ENCODE measurements around the gene CFAP77.

Gene CFAP77

DNA sequence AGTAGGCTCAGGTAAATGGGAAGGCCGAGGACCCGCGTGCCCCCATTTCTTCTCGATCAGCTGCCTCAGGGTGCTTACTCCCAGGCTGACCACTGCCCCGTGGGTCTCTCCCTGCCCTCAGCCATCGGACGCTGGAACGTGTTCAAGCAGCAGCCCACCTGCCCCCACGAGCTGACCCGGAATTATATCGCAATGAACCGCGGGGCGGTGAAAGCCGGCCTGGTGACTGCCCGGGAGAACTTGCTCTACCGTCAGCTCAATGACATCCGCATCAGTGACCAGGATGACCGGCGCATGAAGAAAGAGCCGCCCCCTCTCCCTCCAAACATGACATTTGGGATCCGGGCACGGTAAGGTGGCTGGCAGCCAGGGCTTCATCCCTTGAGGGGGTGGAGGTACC, 89.2 kb downstream of the CFAP77 start:
- no peaks in the 10 kb centered on the region for H3K36me3 ChIP-seq (ENCODE audit: control insufficient read depth, insufficient read depth, low read length)
- peaks cover 3% of the 10 kb centered on the region for H3K4me1 ChIP-seq (ENCODE audit: control insufficient read depth, insufficient read depth, low read length)
- H3K27me3 ChIP-seq (ENCODE audit: control insufficient read depth, insufficient read depth, low read length) = no peaks in the 10 kb centered on the region
- H3K4me3 ChIP-seq (ENCODE audit: low read depth, low read length) = no peak overlapping the region
- H3K9me3 ChIP-seq (ENCODE audit: control insufficient read depth, insufficient read depth, low read length) = no peaks in the 10 kb centered on the region
- H3K9ac ChIP-seq (ENCODE audit: low read depth, low read length) = no peak overlapping the region

DNA sequence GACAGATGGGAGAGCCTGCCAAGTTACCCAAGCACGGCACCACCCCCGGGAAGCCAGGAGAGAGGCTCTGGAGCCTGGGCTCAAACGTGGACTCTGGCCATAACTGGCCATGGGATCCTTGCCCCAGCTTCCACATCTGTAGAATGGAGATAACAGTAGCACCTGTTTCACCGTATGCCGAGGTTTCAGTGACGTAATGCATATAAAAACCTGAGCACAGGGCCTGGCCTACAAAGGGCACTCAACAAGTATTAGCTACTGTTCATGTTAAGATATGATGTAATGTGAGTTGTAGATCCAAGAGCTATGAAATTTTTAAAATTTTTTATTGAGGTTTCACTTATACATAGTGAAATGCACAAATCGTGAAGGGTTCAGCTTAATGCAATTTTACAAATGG, 90.2 kb downstream of the CFAP77 start:
- peaks cover 4% of the 10 kb centered on the region for H3K4me1 ChIP-seq (ENCODE audit: control insufficient read depth, insufficient read depth, low read length)
- no peaks in the 10 kb centered on the region for H3K36me3 ChIP-seq (ENCODE audit: control insufficient read depth, insufficient read depth, low read length)
- H3K9ac ChIP-seq (ENCODE audit: low read depth, low read length) = no peak overlapping the region
- no peak overlapping the region for H3K4me3 ChIP-seq (ENCODE audit: low read depth, low read length)
- H3K27me3 ChIP-seq (ENCODE audit: control insufficient read depth, insufficient read depth, low read length) = no peaks in the 10 kb centered on the region
- no peaks in the 10 kb centered on the region for H3K9me3 ChIP-seq (ENCODE audit: control insufficient read depth, insufficient read depth, low read length)

DNA sequence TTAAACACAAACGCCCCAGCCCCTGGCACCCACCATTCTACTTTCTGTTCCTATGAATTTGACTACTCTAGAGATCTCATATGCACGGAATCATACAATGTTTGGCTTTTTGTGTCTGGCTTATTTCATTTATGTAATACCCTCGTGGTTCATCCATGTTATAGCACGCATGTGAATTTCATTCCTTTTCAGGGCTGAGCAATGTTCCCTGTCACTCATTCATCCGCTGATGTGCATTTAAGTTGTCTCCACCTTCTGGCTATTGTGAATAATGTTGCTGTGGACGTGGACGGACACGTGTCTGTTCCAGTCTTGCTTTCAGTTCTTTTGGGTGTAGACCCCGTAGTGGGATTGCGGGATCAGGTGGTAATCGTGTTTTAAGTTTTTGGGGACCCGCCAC, 92.5 kb downstream of the CFAP77 start:
- Histone ChIP-seq H3K4me3 (ENCODE audit: low read depth, low read length) (no peak overlapping the region), H3K9me3 (ENCODE audit: control insufficient read depth, insufficient read depth, low read length) (no peaks in the 10 kb centered on the region), H3K9ac (ENCODE audit: low read depth, low read length) (no peak overlapping the region), H3K36me3 (ENCODE audit: control insufficient read depth, insufficient read depth, low read length) (no peaks in the 10 kb centered on the region), H3K4me1 (ENCODE audit: control insufficient read depth, insufficient read depth, low read length) (peaks cover 4% of the 10 kb centered on the region), H3K27me3 (ENCODE audit: control insufficient read depth, insufficient read depth, low read length) (peaks cover 2% of the 10 kb centered on the region)

DNA sequence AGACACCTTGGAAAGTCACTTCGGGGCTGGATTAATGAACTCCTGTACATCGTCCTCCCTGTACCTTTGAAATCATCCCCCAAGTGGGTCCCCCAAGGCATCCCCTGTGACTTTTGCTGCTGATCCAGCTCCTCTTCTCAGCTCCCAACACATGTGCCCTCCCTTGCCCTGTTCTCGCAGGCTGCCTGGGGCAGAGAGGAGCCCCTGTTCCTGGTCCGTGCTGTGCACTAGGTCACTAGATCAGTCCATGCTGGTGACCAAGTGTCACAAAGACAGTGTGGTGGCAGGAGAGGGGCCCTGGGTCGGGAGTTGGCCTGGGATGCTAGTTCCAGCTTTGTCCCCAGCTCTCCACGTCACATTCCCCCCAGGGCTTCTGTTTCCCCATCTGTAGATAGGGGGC, 93.1 kb downstream of the CFAP77 start:
- H3K27me3 ChIP-seq (ENCODE audit: control insufficient read depth, insufficient read depth, low read length) = peaks cover 2% of the 10 kb centered on the region
- H3K4me3 ChIP-seq (ENCODE audit: low read depth, low read length) = no peak overlapping the region
- no peaks in the 10 kb centered on the region for H3K9me3 ChIP-seq (ENCODE audit: control insufficient read depth, insufficient read depth, low read length)
- no peaks in the 10 kb centered on the region for H3K36me3 ChIP-seq (ENCODE audit: control insufficient read depth, insufficient read depth, low read length)
- H3K9ac ChIP-seq (ENCODE audit: low read depth, low read length) = no peak overlapping the region
- peaks cover 4% of the 10 kb centered on the region for H3K4me1 ChIP-seq (ENCODE audit: control insufficient read depth, insufficient read depth, low read length)

DNA sequence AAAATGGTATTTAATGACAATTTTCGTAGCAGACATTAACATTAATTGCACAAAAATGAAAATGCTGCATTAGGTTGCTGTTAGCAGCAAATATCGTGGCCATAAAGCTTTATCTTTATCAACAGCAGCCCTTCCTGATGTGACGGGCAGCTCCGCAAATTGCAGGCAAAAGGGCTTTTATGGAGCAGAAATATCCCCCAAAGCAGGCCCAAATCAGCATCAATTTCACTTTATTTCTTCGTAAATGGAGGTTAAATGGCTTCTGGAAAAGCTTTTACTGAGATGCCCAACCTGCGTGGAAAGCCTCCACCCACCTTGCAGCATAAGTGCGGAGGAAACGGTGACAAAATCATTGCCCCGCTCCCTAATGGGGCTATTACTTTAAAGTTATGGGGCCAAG, 94.5 kb downstream of the CFAP77 start:
- H3K36me3 ChIP-seq (ENCODE audit: control insufficient read depth, insufficient read depth, low read length) = no peaks in the 10 kb centered on the region
- H3K9ac ChIP-seq (ENCODE audit: low read depth, low read length) = no peak overlapping the region
- H3K9me3 ChIP-seq (ENCODE audit: control insufficient read depth, insufficient read depth, low read length) = no peaks in the 10 kb centered on the region
- H3K4me1 ChIP-seq (ENCODE audit: control insufficient read depth, insufficient read depth, low read length) = peaks cover 4% of the 10 kb centered on the region
- H3K4me3 ChIP-seq (ENCODE audit: low read depth, low read length) = no peak overlapping the region
- H3K27me3 ChIP-seq (ENCODE audit: control insufficient read depth, insufficient read depth, low read length) = peaks cover 2% of the 10 kb centered on the region

- Histone ChIP-seq H3K9ac (ENCODE audit: low read depth, low read length) (no peak overlapping the region), H3K9me3 (ENCODE audit: control insufficient read depth, insufficient read depth, low read length) (no peaks in the 10 kb centered on the region), H3K4me1 (ENCODE audit: control insufficient read depth, insufficient read depth, low read length) (peaks cover 4% of the 10 kb centered on the region), H3K36me3 (ENCODE audit: control insufficient read depth, insufficient read depth, low read length) (no peaks in the 10 kb centered on the region), H3K27me3 (ENCODE audit: control insufficient read depth, insufficient read depth, low read length) (peaks cover 2% of the 10 kb centered on the region), H3K4me3 (ENCODE audit: low read depth, low read length) (no peak overlapping the region)
Measured at GRCh38 chr9:132505991-132506655, 96.1 kb downstream of the CFAP77 start.

GRCh38 chr9:132506977-132507669, 97.1 kb downstream of the CFAP77 start:
- no peak overlapping the region for H3K9ac ChIP-seq (ENCODE audit: low read depth, low read length)
- H3K4me1 ChIP-seq (ENCODE audit: control insufficient read depth, insufficient read depth, low read length) = peaks cover 4% of the 10 kb centered on the region
- no peak overlapping the region for H3K4me3 ChIP-seq (ENCODE audit: low read depth, low read length)
- H3K27me3 ChIP-seq (ENCODE audit: control insufficient read depth, insufficient read depth, low read length) = peaks cover 2% of the 10 kb centered on the region
- H3K36me3 ChIP-seq (ENCODE audit: control insufficient read depth, insufficient read depth, low read length) = no peaks in the 10 kb centered on the region
- no peaks in the 10 kb centered on the region for H3K9me3 ChIP-seq (ENCODE audit: control insufficient read depth, insufficient read depth, low read length)

DNA sequence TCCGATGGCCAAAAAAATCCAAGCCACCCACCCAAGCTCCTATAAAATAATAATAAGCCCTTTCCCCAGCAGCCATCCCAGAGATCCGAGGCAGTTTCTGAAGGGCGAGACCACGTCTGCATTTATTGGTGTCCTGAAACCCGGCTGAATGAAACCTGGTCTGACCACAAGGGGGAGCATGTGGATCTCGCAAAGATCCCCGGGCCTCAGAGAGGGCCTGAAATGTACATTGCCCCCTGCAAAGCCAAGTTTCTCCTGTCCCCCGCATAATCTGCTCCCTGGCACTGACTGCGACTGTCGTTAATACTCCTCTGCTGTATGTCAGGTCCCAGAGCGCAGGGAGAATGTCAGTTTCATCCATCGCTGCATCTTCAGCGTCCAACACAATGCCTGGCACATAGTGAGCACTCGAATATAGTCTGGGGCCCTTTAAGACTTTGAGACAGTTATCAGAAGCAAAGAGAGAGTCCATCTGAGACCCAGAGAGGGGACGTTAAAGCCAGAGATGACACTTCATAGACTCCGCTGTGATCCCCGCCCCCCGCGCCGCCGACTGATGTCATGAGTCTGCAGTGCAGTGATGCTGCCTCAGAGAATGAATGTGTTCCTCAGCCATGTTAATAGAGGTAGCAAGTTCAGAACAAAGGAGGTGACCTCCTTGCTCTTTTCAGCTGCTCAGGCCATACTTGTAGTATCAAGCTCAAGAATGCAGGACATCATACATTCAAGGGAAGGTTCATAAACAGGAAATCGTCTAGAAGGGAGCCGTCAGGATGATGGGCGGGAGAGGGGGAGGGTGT, 97.9 kb downstream of the CFAP77 start:
- Histone ChIP-seq H3K27me3 (ENCODE audit: control insufficient read depth, insufficient read depth, low read length) (peaks cover 2% of the 10 kb centered on the region), H3K4me1 (ENCODE audit: control insufficient read depth, insufficient read depth, low read length) (peaks cover 4% of the 10 kb centered on the region), H3K9me3 (ENCODE audit: control insufficient read depth, insufficient read depth, low read length) (no peaks in the 10 kb centered on the region), H3K36me3 (ENCODE audit: control insufficient read depth, insufficient read depth, low read length) (no peaks in the 10 kb centered on the region), H3K4me3 (ENCODE audit: low read depth, low read length) (no peak overlapping the region), H3K9ac (ENCODE audit: low read depth, low read length) (no peak overlapping the region)

GRCh38 chr9:132509928-132510874, 100.2 kb downstream of the CFAP77 start:
- peaks cover 2% of the 10 kb centered on the region for H3K27me3 ChIP-seq (ENCODE audit: control insufficient read depth, insufficient read depth, low read length)
- H3K4me1 ChIP-seq (ENCODE audit: control insufficient read depth, insufficient read depth, low read length) = no peaks in the 10 kb centered on the region
- no peak overlapping the region for H3K4me3 ChIP-seq (ENCODE audit: low read depth, low read length)
- no peaks in the 10 kb centered on the region for H3K36me3 ChIP-seq (ENCODE audit: control insufficient read depth, insufficient read depth, low read length)
- H3K9me3 ChIP-seq (ENCODE audit: control insufficient read depth, insufficient read depth, low read length) = no peaks in the 10 kb centered on the region
- H3K9ac ChIP-seq (ENCODE audit: low read depth, low read length) = no peak overlapping the region

DNA sequence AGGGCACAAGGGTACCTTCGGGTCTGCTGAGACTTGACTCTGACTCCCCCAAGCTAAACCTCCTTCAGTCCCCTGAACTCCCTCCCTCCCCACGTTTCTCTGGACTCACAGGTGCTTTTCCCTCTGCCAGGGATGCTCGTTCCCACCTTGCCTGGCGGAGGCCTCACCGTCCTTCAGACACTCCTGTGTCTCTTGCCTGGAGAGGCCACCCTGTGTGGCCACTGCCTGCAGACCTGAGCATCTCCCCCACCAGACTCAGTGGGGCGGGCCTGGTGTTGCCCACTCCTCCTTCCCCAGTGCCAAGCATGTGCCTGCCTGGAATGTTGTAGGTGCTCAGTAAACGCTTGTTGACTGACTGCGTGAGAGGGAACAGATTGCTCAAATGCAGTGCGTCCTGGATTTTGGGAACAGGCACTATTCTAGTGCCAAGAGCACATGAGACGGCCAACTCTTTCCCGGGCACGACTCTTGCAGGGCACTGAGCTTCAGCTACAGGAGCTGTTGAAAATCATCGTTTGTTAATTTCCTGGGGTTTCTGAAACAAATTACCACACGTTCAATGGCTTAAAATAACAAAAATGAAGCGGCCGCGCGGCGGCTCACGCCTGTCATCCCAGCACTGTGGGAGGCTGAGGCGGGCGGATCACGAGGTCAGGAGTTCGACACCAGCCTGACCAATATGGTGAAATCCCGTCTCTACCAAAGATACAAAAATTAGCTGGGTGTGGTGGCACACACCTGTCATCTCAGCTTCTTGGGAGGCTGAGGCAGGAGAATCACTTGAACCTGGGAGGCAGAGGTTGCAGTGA, 101.4 kb downstream of the CFAP77 start:
- no peaks in the 10 kb centered on the region for H3K4me1 ChIP-seq (ENCODE audit: control insufficient read depth, insufficient read depth, low read length)
- H3K9ac ChIP-seq (ENCODE audit: low read depth, low read length) = no peak overlapping the region
- no peaks in the 10 kb centered on the region for H3K9me3 ChIP-seq (ENCODE audit: control insufficient read depth, insufficient read depth, low read length)
- H3K36me3 ChIP-seq (ENCODE audit: control insufficient read depth, insufficient read depth, low read length) = no peaks in the 10 kb centered on the region
- peaks cover 2% of the 10 kb centered on the region for H3K27me3 ChIP-seq (ENCODE audit: control insufficient read depth, insufficient read depth, low read length)
- H3K4me3 ChIP-seq (ENCODE audit: low read depth, low read length) = no peak overlapping the region
